ENCODE results near the gene CDCP1.
"Not testable (repeated sequence)": the region's sequence is repeated elsewhere in the genome, so short reads cannot be mapped to it uniquely, and the experiment has no call there.

The CDCP1 gene

GRCh38 chr3:45169125-45169904, 23.1 kb upstream of the CDCP1 start:
- DNase-seq = no peak

GRCh38 chr3:45168451-45168850, 22.3 kb upstream of the CDCP1 start:
- DNase-seq = no peak

GRCh38 chr3:45167011-45167911, 21.1 kb upstream of the CDCP1 start:
- DNase-seq = peak; percentile 86

GRCh38 chr3:45166321-45166879, 20.2 kb upstream of the CDCP1 start:
- no peak for DNase-seq

GRCh38 chr3:45165497-45166283, 19.5 kb upstream of the CDCP1 start:
- DNase-seq = no peak

GRCh38 chr3:45164056-45164455, 17.9 kb upstream of the CDCP1 start:
- DNase-seq = no peak

- peak; percentile 36 for DNase-seq
Measured at GRCh38 chr3:45163481-45163880, 17.3 kb upstream of the CDCP1 start.

- no peak for DNase-seq
Measured at GRCh38 chr3:45154641-45155147, 8.5 kb upstream of the CDCP1 start.

GRCh38 chr3:45153658-45154437, 7.7 kb upstream of the CDCP1 start:
- DNase-seq = no peak

GRCh38 chr3:45152307-45152706, 6.1 kb upstream of the CDCP1 start:
- no peak for DNase-seq

- no peak for DNase-seq
Measured at GRCh38 chr3:45151100-45151499, 4.9 kb upstream of the CDCP1 start.

- DNase-seq = no peak
Measured at GRCh38 chr3:45148921-45149320, 2.7 kb upstream of the CDCP1 start.

GRCh38 chr3:45145223-45145622, 955 bp downstream of the CDCP1 start:
- no peak for DNase-seq

- no peak for DNase-seq
Measured at GRCh38 chr3:45143673-45144671, 2.2 kb downstream of the CDCP1 start.

- DNase-seq = not testable (repeated sequence)
Measured at GRCh38 chr3:45140770-45141155, 5.4 kb downstream of the CDCP1 start.

GRCh38 chr3:45140141-45140769, 5.9 kb downstream of the CDCP1 start:
- no peak for DNase-seq

GRCh38 chr3:45139372-45140140, 6.6 kb downstream of the CDCP1 start:
- DNase-seq = no peak

GRCh38 chr3:45137656-45138181, 8.5 kb downstream of the CDCP1 start:
- DNase-seq = no peak

GRCh38 chr3:45135959-45136358, 10.2 kb downstream of the CDCP1 start:
- no peak for DNase-seq

Data from CD4-positive, alpha-beta T cell treated with Interleukin-15 for 1 hour (primary cell).